H1 (cell line): Measurements from ENCODE around the gene BSN. TPM values are rescaled to one million over a fixed set of nuclear protein-coding genes. Genes with fewer than 3 reads are reported as not detected.

Experiments used
- BACH1 ChIP-seq: IDR thresholded peaks from 2 replicates; pipeline ENCODE4 v1.6.1; 2012; ENCODE audit warnings: low read length, improper control_type of control experiment
- CBX5 ChIP-seq: fragments of 300-800, 300-1000 bp; sonication (generic); IDR thresholded peaks from 2 replicates; pipeline ENCODE4 v1.7.1; 2016; ENCODE audit warnings: antibody characterized with exemption, low read length, low read depth
- CHD7 ChIP-seq: fragments of 300-600 bp; sonication (generic); IDR thresholded peaks from 2 replicates; pipeline ENCODE4 v1.7.1; 2012; ENCODE audit warnings: low read length, moderate library complexity, mild to moderate bottlenecking, inconsistent platforms; ENCODE audit not compliant: insufficient replicate concordance
- CTBP2 ChIP-seq: IDR thresholded peaks from 2 replicates; pipeline ENCODE4 v1.7.0; 2011; ENCODE audit warnings: borderline replicate concordance, mild to moderate bottlenecking, moderate library complexity, mixed read lengths, low read length; ENCODE audit not compliant: insufficient read depth, insufficient read length
- EP300 ChIP-seq, 2 experiments: IDR thresholded peaks; 1 replicate in 1 of 2; 2 replicates in 1 of 2; pipeline ENCODE4 v1.6.1; 2011 to 2012; ENCODE audit warnings: low read depth in 2 of 2, low read length in 2 of 2, mild to moderate bottlenecking in 2 of 2, borderline replicate concordance in 1 of 2, inconsistent platforms in 1 of 2, moderate library complexity in 1 of 2
- EZH2 ChIP-seq: fragments of 200-600 bp; sonication (generic); IDR thresholded peaks from 2 replicates; pipeline ENCODE4 v1.7.1; 2012; ENCODE audit warnings: low read depth, mild to moderate bottlenecking, moderate library complexity, low read length, inconsistent platforms; ENCODE audit not compliant: severe bottlenecking
- KDM1A ChIP-seq: fragments of 200-600, 300-600 bp; sonication (generic); IDR thresholded peaks from 2 replicates; pipeline ENCODE4 v1.7.1; 2016; ENCODE audit warnings: mild to moderate bottlenecking, low read length, borderline replicate concordance
- MAX ChIP-seq: IDR thresholded peaks from 2 replicates; pipeline ENCODE4 v1.6.1; 2012; ENCODE audit warnings: inconsistent platforms
- SIX5 ChIP-seq: IDR thresholded peaks from 2 replicates; pipeline ENCODE4 v1.6.1; 2011; ENCODE audit warnings: mild to moderate bottlenecking, low read depth, low read length
- SP2 ChIP-seq: IDR thresholded peaks from 2 replicates; pipeline ENCODE4 v1.6.1; 2012; ENCODE audit warnings: mild to moderate bottlenecking, low read length, inconsistent platforms
- TBP ChIP-seq: IDR thresholded peaks from 2 replicates; pipeline ENCODE4 v1.6.1; 2011; ENCODE audit warnings: low read depth, low read length, improper control_type of control experiment
- TEAD4 ChIP-seq: IDR thresholded peaks from 2 replicates; pipeline ENCODE4 v1.6.1; 2012; ENCODE audit warnings: low read depth, low read length, inconsistent platforms, mixed read lengths
- polyA plus RNA-seq, 7 experiments: library from polyadenylated mRNA; depleted of rRNA in 3 of 7; stranded (reverse) in 5 of 7; unstranded in 2 of 7; fragments of >200 nt in 5 of 7; fragments of 200-250 nt in 2 of 7; gene quantifications; 1 replicate in 5 of 7; 2 replicates in 1 of 7; 4 replicates in 1 of 7; pipeline versions ENCODE4 v1.2.1 to v1.2.3, GENCODE V29; 2011 to 2013; ENCODE audit warnings: missing spikeins in 2 of 7, mixed read lengths in 2 of 7
- total RNA-seq: library from RNA; stranded (reverse); fragmentation: NEBNext Ultra II Directional; extraction: Animal tissue kit (Norgen Biotek cat#: 25700); gene quantifications from 2 replicates; pipeline ENCODE4 v1.2.1, GENCODE V29; 2021

The BSN gene
- total and polyA plus RNA-seq, 2 of the 8 experiments (the other 6 are each of a cell fraction or from before 2014, with no cell fraction given), result 0.60 to 3.0 TPM

GRCh38 chr3:49709852-49710251 lies 155.6 kb downstream of the BSN start (continued):
- TF ChIP-seq CHD7 (no peak), MAX (no peak), SIX5 (no peak), CTBP2 (no peak), EZH2 (no peak), TBP (no peak), CBX5 (no peak), BACH1 (no peak), KDM1A (no peak), TEAD4 (no peak), SP2 (no peak), EP300 (IDR thresholded peaks at IDR 0.05; ENCODE audit: borderline replicate concordance in 1 of 2, low read depth in 2 of 2, low read length in 2 of 2) (no peak)
